Measurements from ENCODE around the gene TBC1D3C. TPM values are rescaled to one million over a fixed set of nuclear protein-coding genes. Genes with fewer than 3 reads are reported as not detected.
"Not testable (repeated sequence)": the region's sequence is repeated elsewhere in the genome, so short reads cannot be mapped to it uniquely, and the experiment has no call there.

TBC1D3C gene
- total RNA-seq (2021) (not detected in 2 replicates), Bru-seq, nascent RNA (not detected), BruChase-seq, experiment 1, labeled RNA remaining after a 2-hour chase (not detected), BruChase-seq, experiment 2, labeled RNA remaining after a 6-hour chase (not detected)
- long read RNA-seq = 0 reads

GRCh38 chr17:38068534-38068933 lies at the start of gene TBC1D3C:
TSS of gene TBC1D3C (minus strand) at chr17:38068634. CDS start at chr17:38067066, 1,568 bp downstream.
- H3K27me3 ChIP-seq (replicated peaks; ENCODE audit: insufficient read depth, low read depth, low read length, poor library complexity); H3K36me3 ChIP-seq (ENCODE audit: insufficient read depth, low read length, poor library complexity, severe bottlenecking); H3K27ac ChIP-seq (ENCODE audit: low read depth, low read length, poor library complexity, severe bottlenecking); POLR2A ChIA-PET (ENCODE audit: low non-redundant PET); intact Hi-C loops (cut with micrococcal nuclease; ENCODE audit: unreplicated experiment); H3K4me1 ChIP-seq (ENCODE audit: insufficient read depth, low read length, poor library complexity, severe bottlenecking); BruUV-seq (replicated peaks); H3K9me3 ChIP-seq (ENCODE audit: low read depth, low read length, poor library complexity, severe bottlenecking); CTCF ChIA-PET; DNase-seq (ENCODE audit: low spot score); H3K4me3 ChIP-seq (ENCODE audit: low read depth, low read length, poor library complexity, severe bottlenecking): not testable (repeated sequence)

DNA sequence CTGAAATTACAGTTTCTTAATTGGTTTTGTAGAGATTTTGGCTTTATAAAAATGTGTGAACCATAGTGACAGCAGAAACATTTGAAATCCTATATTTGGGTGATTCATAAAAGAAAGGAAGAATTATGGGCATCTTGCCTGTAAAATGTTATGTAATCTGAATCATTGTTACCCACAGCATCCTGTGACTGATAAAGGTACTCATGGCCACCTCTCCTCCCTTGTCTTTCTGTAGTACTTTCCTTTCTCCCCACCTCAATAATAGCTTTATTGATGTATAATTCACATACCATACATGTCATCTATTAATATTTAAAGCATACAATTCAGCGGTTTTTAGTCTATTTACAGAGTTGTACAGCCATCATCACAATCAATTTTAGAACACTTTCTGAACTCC lies 30.8 kb upstream of the TBC1D3C start:
- H3K4me3 ChIP-seq (ENCODE audit: low read depth, low read length, poor library complexity, severe bottlenecking); DNase-seq (ENCODE audit: low spot score); POLR2A ChIA-PET (ENCODE audit: low non-redundant PET); H3K27me3 ChIP-seq (replicated peaks; ENCODE audit: insufficient read depth, low read depth, low read length, poor library complexity); H3K36me3 ChIP-seq (ENCODE audit: insufficient read depth, low read length, poor library complexity, severe bottlenecking); H3K9me3 ChIP-seq (ENCODE audit: low read depth, low read length, poor library complexity, severe bottlenecking); BruUV-seq (replicated peaks); H3K27ac ChIP-seq (ENCODE audit: low read depth, low read length, poor library complexity, severe bottlenecking); intact Hi-C loops (cut with micrococcal nuclease; ENCODE audit: unreplicated experiment); CTCF ChIA-PET; H3K4me1 ChIP-seq (ENCODE audit: insufficient read depth, low read length, poor library complexity, severe bottlenecking): not testable (repeated sequence)

GRCh38 chr17:38094059-38094694 lies 25.7 kb upstream of the TBC1D3C start:
- H3K27ac ChIP-seq (ENCODE audit: low read depth, low read length, poor library complexity, severe bottlenecking); DNase-seq (ENCODE audit: low spot score); CTCF ChIA-PET; H3K27me3 ChIP-seq (replicated peaks; ENCODE audit: insufficient read depth, low read depth, low read length, poor library complexity); H3K36me3 ChIP-seq (ENCODE audit: insufficient read depth, low read length, poor library complexity, severe bottlenecking); BruUV-seq (replicated peaks); H3K4me3 ChIP-seq (ENCODE audit: low read depth, low read length, poor library complexity, severe bottlenecking); H3K4me1 ChIP-seq (ENCODE audit: insufficient read depth, low read length, poor library complexity, severe bottlenecking); H3K9me3 ChIP-seq (ENCODE audit: low read depth, low read length, poor library complexity, severe bottlenecking); POLR2A ChIA-PET (ENCODE audit: low non-redundant PET); intact Hi-C loops (cut with micrococcal nuclease; ENCODE audit: unreplicated experiment): not testable (repeated sequence)

DNA sequence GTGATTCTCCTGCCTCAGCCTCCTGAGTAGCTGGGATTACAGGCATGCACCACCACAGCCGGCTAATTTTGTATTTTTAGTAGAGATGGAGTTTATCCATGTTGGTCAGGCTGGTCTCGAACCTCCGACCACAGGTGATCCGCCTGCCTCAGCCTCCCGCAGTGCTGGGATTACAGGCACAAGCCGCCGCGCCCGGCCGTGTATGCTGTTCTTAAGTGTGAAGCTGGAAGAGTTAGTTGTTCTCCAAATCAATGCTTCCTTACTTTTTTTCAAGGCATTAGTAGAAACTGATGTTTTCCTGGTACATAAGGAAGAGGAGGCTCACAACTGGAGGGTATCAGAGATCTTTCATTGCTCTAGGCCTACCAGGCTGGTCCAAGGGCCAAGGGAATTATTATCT lies 19.7 kb upstream of the TBC1D3C start:
- CTCF ChIA-PET; DNase-seq (ENCODE audit: low spot score): not testable (repeated sequence)

GRCh38 chr17:38087344-38087743 lies 18.9 kb upstream of the TBC1D3C start:
- H3K27ac ChIP-seq (ENCODE audit: low read depth, low read length, poor library complexity, severe bottlenecking); H3K4me1 ChIP-seq (ENCODE audit: insufficient read depth, low read length, poor library complexity, severe bottlenecking); intact Hi-C loops (cut with micrococcal nuclease; ENCODE audit: unreplicated experiment); BruUV-seq (replicated peaks); H3K36me3 ChIP-seq (ENCODE audit: insufficient read depth, low read length, poor library complexity, severe bottlenecking); DNase-seq (ENCODE audit: low spot score); H3K27me3 ChIP-seq (replicated peaks; ENCODE audit: insufficient read depth, low read depth, low read length, poor library complexity); H3K9me3 ChIP-seq (ENCODE audit: low read depth, low read length, poor library complexity, severe bottlenecking); H3K4me3 ChIP-seq (ENCODE audit: low read depth, low read length, poor library complexity, severe bottlenecking); CTCF ChIA-PET; POLR2A ChIA-PET (ENCODE audit: low non-redundant PET): not testable (repeated sequence)

More for the DNA sequence above, 19.7 kb upstream of the TBC1D3C start:
- H3K27ac ChIP-seq (ENCODE audit: low read depth, low read length, poor library complexity, severe bottlenecking); H3K9me3 ChIP-seq (ENCODE audit: low read depth, low read length, poor library complexity, severe bottlenecking); H3K27me3 ChIP-seq (replicated peaks; ENCODE audit: insufficient read depth, low read depth, low read length, poor library complexity); H3K4me1 ChIP-seq (ENCODE audit: insufficient read depth, low read length, poor library complexity, severe bottlenecking); BruUV-seq (replicated peaks); intact Hi-C loops (cut with micrococcal nuclease; ENCODE audit: unreplicated experiment); H3K4me3 ChIP-seq (ENCODE audit: low read depth, low read length, poor library complexity, severe bottlenecking); POLR2A ChIA-PET (ENCODE audit: low non-redundant PET); H3K36me3 ChIP-seq (ENCODE audit: insufficient read depth, low read length, poor library complexity, severe bottlenecking): not testable (repeated sequence)

Other genes starting within 250 kb of the TBC1D3C start
- not detected in 2 replicates for gene TBC1D3K, start 144.2 kb downstream of the TBC1D3C start, total RNA-seq (2021)
- 5.4 and 6.4 TPM in 2 replicates for gene TBC1D3L, start 79.6 kb downstream of the TBC1D3C start, total RNA-seq (2021)
- gene TBC1D3D, start 64.7 kb downstream of the TBC1D3C start, total RNA-seq (2021) = 0.49 and 0.76 TPM in 2 replicates
- not detected in 2 replicates for gene TBC1D3E, start 59.3 kb upstream of the TBC1D3C start, total RNA-seq (2021)
- gene TBC1D3, start 123.9 kb upstream of the TBC1D3C start, total RNA-seq (2021) = not detected in 2 replicates
- 34.4 and 36.5 TPM in 2 replicates for gene MRPL45, start 228.5 kb upstream of the TBC1D3C start, total RNA-seq (2021)

All from A673 (cell line).